ENCODE results near the gene ADCK1.

DNA sequence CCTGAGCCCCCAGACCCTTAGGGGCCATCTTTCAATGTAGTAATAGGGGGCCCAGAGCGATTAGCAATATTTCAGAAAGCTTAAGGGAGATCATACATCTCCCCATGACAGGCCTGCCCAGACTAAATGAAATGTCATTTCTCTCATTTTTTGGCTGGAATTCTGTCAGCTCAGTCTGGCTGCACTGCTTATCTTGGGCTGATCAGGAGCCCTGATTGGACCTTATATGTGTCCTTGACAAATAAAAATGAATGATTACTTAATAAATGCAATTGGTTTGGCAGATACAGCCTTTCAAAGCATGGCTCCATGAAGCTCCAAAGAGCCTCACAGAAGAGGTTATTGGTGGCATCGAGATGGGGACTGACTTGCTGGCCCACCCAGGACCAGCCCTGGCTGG is 121.9 kb downstream of the ADCK1 start:
- no peak for TF ChIP-seq YY1 (IDR thresholded peaks at IDR 0.05; ENCODE audit: insufficient read depth, insufficient read length)
- TF ChIP-seq ZNF274 (IDR thresholded peaks at IDR 0.05; ENCODE audit: low read depth, low read length) = no peak
- no peak for TF ChIP-seq SUZ12 (IDR thresholded peaks at IDR 0.05; ENCODE audit: extremely low read depth, insufficient read depth, insufficient read length)

Data from NT2/D1 (cell line).